WTC11 (cell line): ENCODE results near the gene C19orf25. TPM values are rescaled to one million over a fixed set of nuclear protein-coding genes. Genes with fewer than 3 reads are reported as not detected.

ENCODE experiments used
- ATAC-seq: fragments of 200-7000 bp; cut with Tn5 transposase; 2 replicates; pipeline ENCODE4 v1.10.0; 2021; ENCODE audit warnings: mild to moderate bottlenecking, moderate library complexity
- CTCF ChIA-PET: fragments of 300-600 bp; sonication (Branson Sonifier 250); formaldehyde crosslinking; loops from one replicate; lab custom pipeline; 2021; ENCODE audit warnings: antibody characterized with exemption; lab: Charles Lee
- POLR2A ChIA-PET: fragments of 350-600 bp; sonication (Branson Sonifier 250); formaldehyde crosslinking; loops from one replicate; lab custom pipeline; 2021; ENCODE audit warnings: antibody characterized with exemption; lab: Charles Lee
- DNase-seq: peaks from one replicate; pipeline ENCODE4 v3.0.0; 2021; ENCODE audit warnings: low spot score
- H3K27ac Mint-ChIP-seq: 2 replicates; pipeline ENCODE4 v1.8.0; 2021; ENCODE audit warnings: mixed read lengths
- H3K27me3 Mint-ChIP-seq: 2 replicates; pipeline ENCODE4 v1.8.0; 2021; ENCODE audit warnings: low read depth, mild to moderate bottlenecking, moderate library complexity, mixed read lengths
- H3K36me3 Mint-ChIP-seq: 2 replicates; pipeline ENCODE4 v1.8.0; 2021; ENCODE audit warnings: mixed read lengths
- H3K4me1 Mint-ChIP-seq: 2 replicates; pipeline ENCODE4 v1.8.0; 2022; ENCODE audit warnings: mixed read lengths
- H3K4me3 Mint-ChIP-seq: 2 replicates; pipeline ENCODE4 v1.8.0; 2021; ENCODE audit warnings: mild to moderate bottlenecking, moderate library complexity, mixed read lengths
- H3K9me3 Mint-ChIP-seq: 2 replicates; pipeline ENCODE4 v1.8.0; 2021; ENCODE audit warnings: mixed read lengths
- NFYB ChIP-seq: sonication (generic); formaldehyde crosslinking; conservative IDR thresholded peaks from 2 replicates; pipeline ENCODE4 v1.8.0; 2022; ENCODE audit warnings: low read depth, missing genetic modification reagents
- NR1H2 ChIP-seq: sonication (generic); formaldehyde crosslinking; IDR thresholded peaks from 2 replicates; pipeline ENCODE4 v1.9.0; 2021; ENCODE audit warnings: mild to moderate bottlenecking, moderate library complexity, missing genetic modification reagents
- PRRX2 ChIP-seq: fragments of 250-450 bp; sonication (Bioruptor Pico); IDR thresholded peaks from 2 replicates; pipeline ENCODE4 v1.8.0; 2021; ENCODE audit warnings: mild to moderate bottlenecking
- RELA ChIP-seq: sonication (generic); formaldehyde crosslinking; IDR thresholded peaks from 2 replicates; pipeline ENCODE4 v1.8.1; 2022; ENCODE audit warnings: missing genetic modification reagents, mild to moderate bottlenecking, borderline replicate concordance
- TP53 ChIP-seq: sonication (generic); formaldehyde crosslinking; IDR thresholded peaks from 2 replicates; pipeline ENCODE4 v1.8.1; 2023; ENCODE audit warnings: mild to moderate bottlenecking, missing genetic modification reagents
- total RNA-seq: library from RNA; stranded (reverse); gene quantifications from 3 replicates; pipeline ENCODE4 v1.2.3, GENCODE V29; 2021
- TF ChIP-seq, protein P1 (sequence below): sonication (generic); formaldehyde crosslinking; IDR thresholded peaks from 2 replicates; pipeline ENCODE4 v1.8.0; 2023; ENCODE audit warnings: missing genetic modification reagents, mild to moderate bottlenecking, borderline replicate concordance
- TF ChIP-seq, protein P2 (sequence below): sonication (generic); formaldehyde crosslinking; IDR thresholded peaks from 2 replicates; pipeline ENCODE4 v1.8.1; 2022; ENCODE audit warnings: mild to moderate bottlenecking, missing genetic modification reagents, moderate library complexity, borderline replicate concordance
- TF ChIP-seq, protein P3 (sequence below): sonication (generic); formaldehyde crosslinking; IDR thresholded peaks from 2 replicates; pipeline ENCODE4 v1.8.0; 2023; ENCODE audit warnings: missing genetic modification reagents
- TF ChIP-seq, protein P4 (sequence below): sonication (generic); formaldehyde crosslinking; IDR thresholded peaks from 2 replicates; pipeline ENCODE4 v1.8.1; 2023; ENCODE audit warnings: mild to moderate bottlenecking, missing genetic modification reagents, moderate library complexity

The C19orf25 gene
- total RNA-seq, 1 experiment from 2014 or later: 65.7 TPM

DNA sequence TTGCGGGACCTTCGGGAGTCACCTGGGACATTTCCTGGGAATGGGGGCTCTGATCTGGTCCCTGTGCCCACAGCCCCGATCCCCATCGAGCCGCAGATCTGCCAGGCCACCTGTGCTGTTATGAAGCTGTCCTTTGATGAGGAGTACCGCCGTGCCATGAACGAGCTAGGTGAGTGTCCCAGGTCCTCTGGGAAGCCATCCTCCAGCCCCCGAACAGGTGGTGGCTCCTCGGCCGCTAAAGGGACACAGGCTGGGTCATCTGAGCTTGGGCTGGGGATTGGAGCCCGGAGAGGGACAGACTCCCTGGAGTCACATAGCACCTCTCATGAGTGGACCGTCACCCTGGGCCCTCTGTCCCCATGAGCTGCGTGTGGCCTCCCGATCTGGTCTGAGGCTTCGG, 21.1 kb downstream of the C19orf25 start:
- POLR2A ChIA-PET: no interaction called here
- Mint-ChIP-seq H3K36me3 (no peaks in the 10 kb centered on the region), H3K9me3 (no peaks in the 10 kb centered on the region), H3K27me3 (peaks cover 35% of the 10 kb centered on the region), H3K27ac (no peak overlapping the region), H3K4me3 (no peak overlapping the region), H3K4me1 (peaks cover 6% of the 10 kb centered on the region; the same call in 1 of the 2 replicates)
- ATAC-seq (no peak), DNase-seq (no peak)
- no peak for TF ChIP-seq TP53
- no peak for TF ChIP-seq PRRX2
- no peak for TF ChIP-seq NR1H2 (CRISPR knock-in tag)
- no peak for TF ChIP-seq NFYB (CRISPR knock-in tag)
- CTCF ChIA-PET: interaction anchor here (0.6 to 5.2 kb wide), 5 partner anchors 9 to 70 kb away, joined by 3 to 76 read pairs (median 6); partner anchors contain the start of gene REEP6

DNA sequence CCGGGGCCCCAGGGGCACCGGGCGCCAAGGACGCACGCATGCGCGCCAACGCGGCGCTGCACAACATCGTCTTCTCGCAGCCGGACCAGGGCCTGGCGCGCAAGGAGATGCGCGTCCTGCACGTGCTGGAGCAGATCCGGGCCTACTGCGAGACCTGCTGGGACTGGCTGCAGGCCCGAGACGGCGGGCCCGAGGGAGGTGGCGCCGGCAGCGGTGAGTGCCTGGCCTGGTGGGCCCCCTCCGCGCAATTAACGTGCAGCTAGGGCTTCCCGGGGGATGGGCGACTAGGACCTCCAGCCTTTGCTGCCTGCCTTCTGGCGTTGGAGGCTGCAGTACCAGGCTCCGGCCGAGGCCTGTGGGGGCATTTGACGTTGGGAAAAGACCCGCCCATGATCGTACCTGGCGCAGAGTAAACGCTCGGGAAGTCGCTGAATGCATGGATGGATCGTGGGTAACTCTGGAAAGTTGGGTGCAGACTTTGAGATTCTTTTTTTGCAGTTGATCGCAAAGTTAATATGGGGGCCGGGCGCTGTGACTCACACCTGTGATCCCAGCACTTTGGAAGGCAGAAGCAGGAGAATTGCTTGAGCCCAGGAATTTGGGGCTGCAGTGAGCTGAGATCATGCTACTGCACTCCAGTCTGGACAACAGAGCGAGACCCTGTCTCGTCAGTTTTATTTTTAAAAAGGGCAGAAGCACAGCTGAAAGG, 21.8 kb downstream of the C19orf25 start:
- no peaks in the 10 kb centered on the region for H3K9me3 Mint-ChIP-seq
- peak; percentile 4 for ATAC-seq
- CTCF ChIA-PET: interaction anchor here (0.5 to 5.2 kb wide), 9 partner anchors 10 to 213 kb away, joined by 3 to 76 read pairs (median 11); partner anchors contain the start of gene REEP6

DNA sequence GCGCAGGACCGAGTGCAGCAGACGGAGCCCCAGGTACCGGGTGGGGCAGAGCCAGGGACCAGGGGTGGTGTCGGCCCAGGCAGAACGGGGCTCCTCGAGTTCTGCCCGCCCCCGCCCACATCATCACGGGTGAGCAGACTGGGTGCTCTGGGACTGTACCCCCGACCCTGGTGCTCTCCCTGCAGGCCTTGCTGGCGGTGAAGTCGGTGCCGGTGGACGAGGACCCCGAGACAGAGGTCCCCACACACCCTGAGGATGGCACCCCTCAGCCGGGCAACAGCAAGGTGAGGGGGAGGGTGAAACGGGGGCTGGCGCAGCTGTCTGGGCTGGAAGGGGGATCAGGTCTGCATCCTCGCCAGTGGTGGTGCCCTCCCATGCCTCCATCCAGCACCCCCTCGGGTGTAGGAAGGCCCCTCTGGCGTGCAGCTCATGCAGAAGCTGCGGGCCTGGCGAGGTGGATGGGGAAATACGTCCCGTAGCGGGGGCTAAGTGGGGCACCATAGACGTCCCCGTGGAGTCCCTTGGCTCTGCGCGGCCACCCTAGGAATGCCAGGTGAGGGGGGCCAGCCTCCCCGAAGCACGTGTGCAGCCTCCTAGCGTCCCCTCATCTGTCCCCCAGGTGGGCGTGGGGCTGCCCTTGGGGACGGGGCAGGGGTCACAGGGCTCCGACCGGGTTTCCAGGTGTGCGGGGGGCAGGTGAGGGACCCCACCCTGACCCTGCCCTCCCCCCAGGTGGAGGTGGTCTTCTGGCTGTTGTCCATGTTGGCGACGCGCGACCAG, 22.7 kb downstream of the C19orf25 start:
- POLR2A ChIA-PET: interaction anchor here (0.6 to 2.2 kb wide), 12 partner anchors 9 to 212 kb away, joined by 3 to 10 read pairs (median 3); partner anchors contain the start of genes PCSK4 and REEP6
- no peak for TF ChIP-seq RELA
- TF ChIP-seq, protein P1, sequence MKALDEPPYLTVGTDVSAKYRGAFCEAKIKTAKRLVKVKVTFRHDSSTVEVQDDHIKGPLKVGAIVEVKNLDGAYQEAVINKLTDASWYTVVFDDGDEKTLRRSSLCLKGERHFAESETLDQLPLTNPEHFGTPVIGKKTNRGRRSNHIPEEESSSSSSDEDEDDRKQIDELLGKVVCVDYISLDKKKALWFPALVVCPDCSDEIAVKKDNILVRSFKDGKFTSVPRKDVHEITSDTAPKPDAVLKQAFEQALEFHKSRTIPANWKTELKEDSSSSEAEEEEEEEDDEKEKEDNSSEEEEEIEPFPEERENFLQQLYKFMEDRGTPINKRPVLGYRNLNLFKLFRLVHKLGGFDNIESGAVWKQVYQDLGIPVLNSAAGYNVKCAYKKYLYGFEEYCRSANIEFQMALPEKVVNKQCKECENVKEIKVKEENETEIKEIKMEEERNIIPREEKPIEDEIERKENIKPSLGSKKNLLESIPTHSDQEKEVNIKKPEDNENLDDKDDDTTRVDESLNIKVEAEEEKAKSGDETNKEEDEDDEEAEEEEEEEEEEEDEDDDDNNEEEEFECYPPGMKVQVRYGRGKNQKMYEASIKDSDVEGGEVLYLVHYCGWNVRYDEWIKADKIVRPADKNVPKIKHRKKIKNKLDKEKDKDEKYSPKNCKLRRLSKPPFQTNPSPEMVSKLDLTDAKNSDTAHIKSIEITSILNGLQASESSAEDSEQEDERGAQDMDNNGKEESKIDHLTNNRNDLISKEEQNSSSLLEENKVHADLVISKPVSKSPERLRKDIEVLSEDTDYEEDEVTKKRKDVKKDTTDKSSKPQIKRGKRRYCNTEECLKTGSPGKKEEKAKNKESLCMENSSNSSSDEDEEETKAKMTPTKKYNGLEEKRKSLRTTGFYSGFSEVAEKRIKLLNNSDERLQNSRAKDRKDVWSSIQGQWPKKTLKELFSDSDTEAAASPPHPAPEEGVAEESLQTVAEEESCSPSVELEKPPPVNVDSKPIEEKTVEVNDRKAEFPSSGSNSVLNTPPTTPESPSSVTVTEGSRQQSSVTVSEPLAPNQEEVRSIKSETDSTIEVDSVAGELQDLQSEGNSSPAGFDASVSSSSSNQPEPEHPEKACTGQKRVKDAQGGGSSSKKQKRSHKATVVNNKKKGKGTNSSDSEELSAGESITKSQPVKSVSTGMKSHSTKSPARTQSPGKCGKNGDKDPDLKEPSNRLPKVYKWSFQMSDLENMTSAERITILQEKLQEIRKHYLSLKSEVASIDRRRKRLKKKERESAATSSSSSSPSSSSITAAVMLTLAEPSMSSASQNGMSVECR: no peak
- TF ChIP-seq, all 79 proteins: peak for 0
- Mint-ChIP-seq H3K27ac (no peak overlapping the region), H3K27me3 (peaks cover 48% of the 10 kb centered on the region), H3K4me3 (no peak overlapping the region), H3K36me3 (no peaks in the 10 kb centered on the region), H3K9me3 (no peaks in the 10 kb centered on the region), H3K4me1 (peaks cover 6% of the 10 kb centered on the region; the same call in 1 of the 2 replicates)
- ATAC-seq: no peak
- no peak for DNase-seq
- CTCF ChIA-PET: interaction anchor here (0.5 to 5.2 kb wide), 27 partner anchors 10 to 701 kb away, joined by 3 to 76 read pairs (median 4); partner anchors contain the start of gene REEP6

More for the DNA sequence above, 21.8 kb downstream of the C19orf25 start:
- DNase-seq: peak; percentile 75
- H3K27me3 Mint-ChIP-seq: peaks cover 39% of the 10 kb centered on the region
- TF ChIP-seq, protein P2, sequence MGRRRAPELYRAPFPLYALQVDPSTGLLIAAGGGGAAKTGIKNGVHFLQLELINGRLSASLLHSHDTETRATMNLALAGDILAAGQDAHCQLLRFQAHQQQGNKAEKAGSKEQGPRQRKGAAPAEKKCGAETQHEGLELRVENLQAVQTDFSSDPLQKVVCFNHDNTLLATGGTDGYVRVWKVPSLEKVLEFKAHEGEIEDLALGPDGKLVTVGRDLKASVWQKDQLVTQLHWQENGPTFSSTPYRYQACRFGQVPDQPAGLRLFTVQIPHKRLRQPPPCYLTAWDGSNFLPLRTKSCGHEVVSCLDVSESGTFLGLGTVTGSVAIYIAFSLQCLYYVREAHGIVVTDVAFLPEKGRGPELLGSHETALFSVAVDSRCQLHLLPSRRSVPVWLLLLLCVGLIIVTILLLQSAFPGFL: no peak
- TF ChIP-seq, protein P3, sequence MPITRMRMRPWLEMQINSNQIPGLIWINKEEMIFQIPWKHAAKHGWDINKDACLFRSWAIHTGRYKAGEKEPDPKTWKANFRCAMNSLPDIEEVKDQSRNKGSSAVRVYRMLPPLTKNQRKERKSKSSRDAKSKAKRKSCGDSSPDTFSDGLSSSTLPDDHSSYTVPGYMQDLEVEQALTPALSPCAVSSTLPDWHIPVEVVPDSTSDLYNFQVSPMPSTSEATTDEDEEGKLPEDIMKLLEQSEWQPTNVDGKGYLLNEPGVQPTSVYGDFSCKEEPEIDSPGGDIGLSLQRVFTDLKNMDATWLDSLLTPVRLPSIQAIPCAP (CRISPR knock-in tag): no peak
- TF ChIP-seq, protein P4, sequence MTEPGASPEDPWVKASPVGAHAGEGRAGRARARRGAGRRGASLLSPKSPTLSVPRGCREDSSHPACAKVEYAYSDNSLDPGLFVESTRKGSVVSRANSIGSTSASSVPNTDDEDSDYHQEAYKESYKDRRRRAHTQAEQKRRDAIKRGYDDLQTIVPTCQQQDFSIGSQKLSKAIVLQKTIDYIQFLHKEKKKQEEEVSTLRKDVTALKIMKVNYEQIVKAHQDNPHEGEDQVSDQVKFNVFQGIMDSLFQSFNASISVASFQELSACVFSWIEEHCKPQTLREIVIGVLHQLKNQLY (CRISPR knock-in tag): no peak
- TF ChIP-seq, all 79 proteins: peak for 0
- Mint-ChIP-seq H3K4me3 (no peak overlapping the region), H3K36me3 (no peaks in the 10 kb centered on the region), H3K4me1 (peaks cover 6% of the 10 kb centered on the region; the same call in 1 of the 2 replicates), H3K27ac (no peak overlapping the region)
- POLR2A ChIA-PET: no interaction called here
